GM19455 (cell line): ENCODE data around the gene GCNT4.

Source experiments
- ATAC-seq: cut with Tn5 transposase; IDR thresholded peaks from one replicate; pipeline ENCODE4 v1.9.1; 2021; ENCODE audit not compliant: unreplicated experiment

GCNT4 gene

DNA sequence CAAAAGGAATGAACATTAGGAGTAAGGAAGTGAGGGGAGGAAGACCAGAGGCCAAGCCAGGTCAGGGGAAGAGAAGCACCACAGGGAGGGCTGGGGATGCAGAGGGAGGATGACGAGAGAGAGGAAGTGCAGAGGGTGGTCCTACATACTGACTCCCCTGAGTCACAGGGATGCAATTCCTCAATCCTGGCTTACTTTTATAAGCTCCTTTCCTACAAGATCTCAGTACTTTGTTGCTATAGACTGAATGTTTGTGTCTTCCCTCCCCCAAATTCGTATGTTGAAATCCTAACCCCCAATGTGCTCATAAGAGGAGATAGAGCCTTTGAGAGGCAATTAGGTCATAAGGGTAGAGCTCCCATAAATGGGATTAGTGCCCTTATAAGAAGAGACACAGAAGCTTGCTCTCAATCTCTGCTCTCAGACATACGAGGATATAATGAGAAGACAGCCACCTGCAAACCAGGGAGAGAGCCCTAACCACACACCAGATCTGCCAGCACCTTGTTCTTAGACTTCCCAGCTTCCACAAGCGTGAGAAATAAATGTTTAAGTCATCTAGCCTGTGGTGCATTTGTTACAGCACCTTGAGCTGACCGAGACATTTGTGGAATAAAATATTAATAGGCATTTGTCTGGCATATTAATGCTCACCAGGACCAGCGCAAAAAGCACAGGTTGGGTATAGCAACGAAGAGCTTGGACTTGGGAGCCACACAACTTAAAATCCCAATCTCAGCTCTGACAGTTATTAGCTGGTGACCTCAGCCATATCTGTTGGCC lies 33.4 kb downstream of the GCNT4 start:
- ATAC-seq: no peak

DNA sequence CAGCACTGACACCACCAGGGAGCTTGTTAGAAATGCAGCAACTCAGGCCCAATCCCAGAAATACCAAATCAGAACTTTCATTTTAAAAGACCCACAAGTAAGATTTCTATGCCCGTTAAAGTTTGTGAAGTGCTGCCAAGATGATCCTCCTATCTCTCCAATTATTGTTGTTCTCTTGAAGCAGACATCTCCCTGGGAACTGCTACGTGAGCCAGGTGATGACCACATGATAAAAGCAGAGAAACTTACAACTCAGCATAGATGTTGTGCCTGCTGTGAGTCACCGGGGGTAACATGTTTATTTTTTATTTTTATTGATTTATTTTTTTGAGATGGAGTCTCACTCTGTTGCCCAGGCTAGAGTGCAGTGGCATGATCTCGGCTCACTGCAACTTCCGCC lies 34.4 kb downstream of the GCNT4 start:
- no peak for ATAC-seq

DNA sequence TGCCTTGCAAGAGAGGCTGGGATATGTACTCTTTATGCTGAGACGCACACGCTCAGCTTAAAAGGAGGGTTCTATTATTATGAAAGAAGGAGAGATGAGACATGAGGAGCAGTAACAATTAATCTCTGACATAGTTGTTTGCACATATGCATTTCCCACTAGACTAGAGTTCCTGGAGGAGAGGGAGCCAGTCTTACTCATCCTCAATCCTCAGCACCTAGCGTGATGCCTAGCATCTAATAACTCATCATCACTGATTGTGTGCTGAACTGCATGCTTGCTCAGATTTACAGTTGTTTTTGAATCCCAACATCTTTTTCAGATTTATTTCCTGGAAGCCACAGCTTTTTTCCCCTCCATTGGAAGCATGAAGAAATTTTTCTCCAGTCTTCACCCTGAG lies 35.5 kb downstream of the GCNT4 start:
- ATAC-seq: no peak

DNA sequence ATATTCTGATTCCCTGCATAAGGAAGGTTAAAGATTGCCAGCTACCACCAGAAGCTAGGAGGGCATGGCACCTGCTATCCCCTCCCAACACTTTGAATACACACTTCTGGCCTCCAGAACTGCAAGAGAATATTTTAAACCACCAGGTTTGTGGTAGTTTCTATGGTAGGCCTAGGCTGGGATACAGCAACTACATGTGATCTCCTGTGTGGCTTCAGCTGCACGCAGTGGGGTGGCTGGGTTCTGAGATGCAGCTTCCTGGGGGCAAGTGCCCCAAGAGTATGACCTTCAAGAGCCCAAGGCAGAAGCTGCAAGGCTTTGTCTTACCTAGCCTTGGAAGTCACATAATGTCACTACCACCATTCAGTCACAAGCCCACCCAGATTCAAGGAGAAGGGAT lies 39.6 kb downstream of the GCNT4 start:
- ATAC-seq: no peak

DNA sequence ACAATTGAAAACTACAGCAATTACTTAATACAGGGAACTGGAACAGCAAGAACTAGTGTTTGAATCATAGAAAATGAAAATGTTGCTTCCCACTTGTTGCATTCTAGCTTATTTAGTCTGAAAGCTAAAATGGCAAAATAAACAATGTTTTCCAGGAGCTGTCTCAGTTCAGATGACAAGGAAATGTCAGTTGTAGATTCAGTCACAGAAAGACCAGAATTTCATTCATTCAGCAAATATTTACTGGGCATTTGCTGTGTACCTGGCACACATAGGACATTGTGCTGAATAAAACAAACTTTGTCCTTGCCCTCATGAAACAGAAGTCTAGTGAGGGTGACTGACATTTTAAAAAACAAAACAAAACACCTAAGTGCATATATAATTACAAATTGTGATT lies 41.5 kb downstream of the GCNT4 start:
- ATAC-seq: no peak

DNA sequence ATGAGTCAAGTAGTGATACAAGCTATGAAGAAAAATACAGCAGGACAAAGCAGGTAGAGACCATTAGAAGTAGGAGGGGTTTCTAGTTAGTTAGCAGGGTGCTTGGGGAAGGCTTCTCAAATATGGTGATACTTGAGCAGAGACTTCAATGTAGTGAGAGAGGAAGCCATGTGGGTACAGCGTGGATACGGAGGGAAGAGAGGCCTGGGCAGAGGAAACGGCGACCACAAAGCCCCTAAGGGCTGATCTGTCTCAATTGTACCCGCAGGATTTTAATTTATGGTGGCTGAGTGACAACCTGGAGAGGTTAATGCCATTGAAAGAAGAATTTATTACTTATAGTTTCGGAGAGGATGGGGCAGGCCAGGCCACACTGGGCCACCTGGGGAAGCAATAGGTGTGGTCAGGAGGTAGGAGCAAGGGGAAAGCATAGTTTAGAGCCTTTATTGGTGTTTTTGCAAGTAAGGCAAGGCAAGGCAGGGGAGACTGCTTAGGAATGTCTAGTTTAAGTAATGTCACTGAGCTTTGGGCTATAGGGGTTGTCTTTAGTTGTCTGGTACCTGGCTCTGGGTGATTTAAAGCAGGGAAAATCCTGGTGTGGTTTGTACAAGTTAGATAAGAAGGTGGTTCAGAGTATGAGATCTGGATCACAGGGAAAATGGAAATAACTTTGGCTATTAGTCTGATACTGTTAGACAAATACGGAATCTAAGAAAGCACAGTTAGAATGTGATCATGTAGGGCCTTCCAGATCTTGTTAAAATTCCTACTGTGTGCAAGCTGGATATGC lies 42.6 kb downstream of the GCNT4 start:
- no peak for ATAC-seq

DNA sequence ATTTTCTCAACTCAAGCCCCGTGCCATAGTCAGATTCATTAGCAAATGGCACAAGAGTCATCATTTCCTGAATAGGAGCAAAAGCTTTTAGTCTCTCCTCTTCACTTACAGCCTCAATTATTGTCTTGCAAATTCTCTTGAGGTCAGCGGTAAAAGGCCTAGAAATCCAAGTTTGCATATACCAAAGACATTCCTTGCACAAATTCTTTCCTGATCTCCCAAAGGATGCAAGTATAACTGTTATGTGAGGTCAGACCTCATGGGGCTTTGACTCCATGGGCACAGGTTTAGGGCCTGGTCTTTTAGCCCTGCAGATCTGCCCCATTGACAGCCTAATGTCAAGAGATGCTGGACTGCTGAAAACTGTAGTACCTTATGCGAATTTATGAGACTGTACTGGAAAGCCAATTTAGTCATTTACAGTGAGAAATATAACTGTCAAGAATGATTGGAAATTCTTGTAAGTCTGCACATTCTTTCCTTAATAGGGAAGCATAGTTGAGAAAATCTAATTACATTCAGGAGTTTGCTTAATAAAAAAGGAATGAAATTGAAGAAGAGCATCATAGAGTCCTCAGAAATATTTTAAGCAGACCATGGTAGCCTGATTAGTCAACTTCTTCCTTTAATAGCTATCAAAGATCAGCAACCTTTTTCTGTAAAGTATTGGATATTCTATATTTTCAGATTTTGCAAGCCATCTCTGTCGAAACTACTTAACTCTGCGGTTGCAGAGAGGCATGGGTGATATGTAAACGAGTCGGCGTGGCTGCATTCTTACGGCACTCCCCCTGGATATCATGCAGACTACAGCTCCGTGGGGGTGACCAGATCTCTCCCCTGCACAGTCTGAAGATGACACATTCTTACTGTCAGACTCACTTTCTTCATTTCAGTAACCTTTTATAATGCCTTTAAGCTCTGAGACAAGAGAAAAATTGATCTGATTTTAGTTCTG lies 45.2 kb downstream of the GCNT4 start:
- no peak for ATAC-seq

DNA sequence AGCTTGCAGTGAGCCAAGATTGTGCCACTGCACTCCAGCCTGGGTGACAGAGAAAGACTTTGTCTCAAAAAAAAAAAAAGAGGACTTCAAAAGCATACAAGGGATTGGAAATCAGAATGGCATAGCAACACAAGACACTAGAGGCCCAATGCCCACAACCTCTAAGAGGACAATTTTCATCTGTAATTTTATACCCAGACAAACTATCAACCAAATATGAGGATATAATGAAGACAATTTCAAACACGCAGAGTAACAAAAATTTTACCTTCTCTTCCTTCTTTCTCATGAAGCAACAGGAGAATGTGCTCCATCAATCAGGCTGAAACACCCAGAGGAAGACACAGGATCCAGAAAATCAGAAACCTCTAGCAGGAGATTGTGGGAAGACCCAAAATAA lies 46.8 kb downstream of the GCNT4 start:
- ATAC-seq: no peak
